Neural progenitor cell (in vitro differentiated cells): Measurements from ENCODE around the gene TRIM66.

Experiments
- CTCF ChIP-seq: fragments of 200-600 bp; sonication (generic); IDR thresholded peaks from 2 replicates; pipeline ENCODE4 v1.5.1; 2017; ENCODE audit warnings: antibody characterized with exemption, mild to moderate bottlenecking
- EZH2 ChIP-seq: fragments of 200-600 bp; sonication (generic); IDR thresholded peaks from 2 replicates; pipeline ENCODE4 v1.6.1; 2017; ENCODE audit warnings: antibody characterized with exemption, mild to moderate bottlenecking, moderate library complexity

- TF ChIP-seq EZH2 (no peak), CTCF (no peak)
These were observed 95.7 kb downstream of the TRIM66 start for GRCh38 chr11:8586805-8587204.
